ENCODE data around the gene POTEB2.
"Not testable (repeated sequence)": the region's sequence is repeated elsewhere in the genome, so short reads cannot be mapped to it uniquely, and the experiment has no call there.

The POTEB2 gene

GRCh38 chr15:20866214-20866613 is at the start of gene POTEB2:
Gene POTEB2, minus strand, starts transcription at chr15:20866314. Its CDS starts 33 bp downstream, at chr15:20866281.
- not testable (repeated sequence) for DNase-seq

GRCh38 chr15:20879916-20880315 is 13.8 kb upstream of the POTEB2 start:
- not testable (repeated sequence) for DNase-seq

GRCh38 chr15:20878464-20878863 is 12.3 kb upstream of the POTEB2 start:
- DNase-seq: not testable (repeated sequence)

- DNase-seq: not testable (repeated sequence)
Measured at GRCh38 chr15:20877819-20878218, 11.7 kb upstream of the POTEB2 start.
